Neural progenitor cell (in vitro differentiated cells): ENCODE measurements around the gene MPC2.

Source experiments
- EZH2 ChIP-seq: fragments of 200-600 bp; sonication (generic); IDR thresholded peaks from 2 replicates; pipeline ENCODE4 v1.6.1; 2017; ENCODE audit warnings: antibody characterized with exemption, mild to moderate bottlenecking, moderate library complexity
- EZH2phosphoT487 ChIP-seq: fragments of 200-600 bp; sonication (generic); IDR thresholded peaks from 2 replicates; pipeline ENCODE4 v1.6.1; 2017; ENCODE audit warnings: antibody characterized with exemption
- TF ChIP-seq, protein P1 (sequence below): fragments of 200-600 bp; sonication (generic); IDR thresholded peaks from 2 replicates; pipeline ENCODE4 v1.5.1; 2017; ENCODE audit warnings: antibody characterized with exemption, mild to moderate bottlenecking

DNA sequence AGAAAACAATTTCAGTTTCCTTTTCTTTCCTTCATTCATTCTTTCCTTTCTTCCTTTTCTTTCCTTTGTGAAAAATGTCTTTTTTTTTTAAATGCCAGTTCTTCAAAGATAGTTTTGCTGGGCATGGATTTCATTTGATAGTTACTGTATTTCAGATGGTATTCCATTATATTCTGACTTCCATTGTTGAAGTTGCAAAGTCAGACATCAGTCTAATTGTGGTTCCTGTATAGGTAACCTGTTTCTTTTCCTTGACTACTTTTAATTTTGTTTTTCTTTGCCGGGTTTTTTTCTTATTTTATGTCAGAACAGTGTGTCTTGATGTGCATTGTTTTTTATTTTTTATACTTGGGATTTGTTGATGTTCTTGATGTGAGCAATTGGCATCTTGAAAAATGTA, 40.4 kb upstream of the MPC2 start:
- TF ChIP-seq EZH2phosphoT487 (no peak), EZH2 (no peak)
- TF ChIP-seq, protein P1, sequence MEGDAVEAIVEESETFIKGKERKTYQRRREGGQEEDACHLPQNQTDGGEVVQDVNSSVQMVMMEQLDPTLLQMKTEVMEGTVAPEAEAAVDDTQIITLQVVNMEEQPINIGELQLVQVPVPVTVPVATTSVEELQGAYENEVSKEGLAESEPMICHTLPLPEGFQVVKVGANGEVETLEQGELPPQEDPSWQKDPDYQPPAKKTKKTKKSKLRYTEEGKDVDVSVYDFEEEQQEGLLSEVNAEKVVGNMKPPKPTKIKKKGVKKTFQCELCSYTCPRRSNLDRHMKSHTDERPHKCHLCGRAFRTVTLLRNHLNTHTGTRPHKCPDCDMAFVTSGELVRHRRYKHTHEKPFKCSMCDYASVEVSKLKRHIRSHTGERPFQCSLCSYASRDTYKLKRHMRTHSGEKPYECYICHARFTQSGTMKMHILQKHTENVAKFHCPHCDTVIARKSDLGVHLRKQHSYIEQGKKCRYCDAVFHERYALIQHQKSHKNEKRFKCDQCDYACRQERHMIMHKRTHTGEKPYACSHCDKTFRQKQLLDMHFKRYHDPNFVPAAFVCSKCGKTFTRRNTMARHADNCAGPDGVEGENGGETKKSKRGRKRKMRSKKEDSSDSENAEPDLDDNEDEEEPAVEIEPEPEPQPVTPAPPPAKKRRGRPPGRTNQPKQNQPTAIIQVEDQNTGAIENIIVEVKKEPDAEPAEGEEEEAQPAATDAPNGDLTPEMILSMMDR: no peak
